C4-2B (cell line): Measurements from ENCODE around the gene ZDHHC14.
"Not testable (repeated sequence)": the region's sequence is repeated elsewhere in the genome, so short reads cannot be mapped to it uniquely, and the experiment has no call there.

Experiments used
- H3K27ac ChIP-seq: fragments of 450-650 bp; 2 replicates; pipeline ENCODE4 v1.5.1; 2017
- CTCF ChIP-seq: fragments of 450-650 bp; conservative IDR thresholded peaks from 2 replicates; pipeline ENCODE4 v1.5.1; 2017; ENCODE audit warnings: mild to moderate bottlenecking
- ZFX ChIP-seq: fragments of 450-650 bp; IDR thresholded peaks from 2 replicates; pipeline ENCODE4 v1.6.1; 2017

The ZDHHC14 gene

GRCh38 chr6:157381631-157382621 is 936 bp downstream of the ZDHHC14 start:
- TF ChIP-seq ZFX (no peak), CTCF (peak; percentile 30)

DNA sequence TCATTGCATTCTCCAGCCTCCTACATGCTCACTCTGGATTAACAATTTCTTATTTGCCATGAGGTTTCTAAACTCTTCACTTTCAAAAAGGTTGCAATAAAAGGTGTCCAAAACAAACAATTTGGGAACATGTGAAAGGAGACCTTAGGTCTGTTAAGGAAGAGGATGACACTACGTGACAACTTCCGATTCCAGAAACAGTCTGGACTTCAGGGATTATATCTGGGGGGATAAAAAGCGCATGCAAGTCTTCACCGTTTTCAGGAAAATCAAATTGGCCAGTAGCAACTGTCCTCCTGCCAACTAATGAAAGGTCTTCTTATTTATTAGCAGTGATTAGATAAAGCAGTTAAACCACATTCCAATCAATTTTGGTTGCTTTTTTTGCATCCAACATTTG is 1.8 kb downstream of the ZDHHC14 start:
- peak overlapping the region; percentile 88; the same call in 1 of the 2 replicates for H3K27ac ChIP-seq
- TF ChIP-seq ZFX (no peak), CTCF (no peak)

More at GRCh38 chr6:157381631-157382621, 936 bp downstream of the ZDHHC14 start:
- H3K27ac ChIP-seq, result peak overlapping the region; percentile 88

DNA sequence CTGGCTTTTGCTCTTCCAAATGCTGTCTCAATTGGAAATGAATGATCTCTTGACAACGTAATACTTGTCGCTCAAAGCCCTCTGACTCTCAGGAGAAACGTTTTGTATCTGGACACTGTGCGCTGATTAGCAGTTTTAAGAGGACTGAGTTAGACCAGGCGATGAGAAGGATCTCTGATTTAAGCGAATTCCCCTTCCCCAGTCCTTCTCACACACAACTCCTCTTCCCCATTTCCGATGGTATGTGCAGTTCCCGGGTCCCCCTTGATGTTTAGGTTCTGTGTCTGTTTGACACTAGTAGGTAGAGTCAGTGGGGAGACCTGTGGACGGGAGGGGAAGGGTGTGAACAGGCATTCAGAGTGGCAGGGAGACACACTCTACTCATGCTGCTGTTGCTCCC is 2.5 kb downstream of the ZDHHC14 start:
- TF ChIP-seq ZFX (no peak), CTCF (no peak)
- H3K27ac ChIP-seq, result no peak overlapping the region

GRCh38 chr6:157384962-157385361 is 4.0 kb downstream of the ZDHHC14 start:
- H3K27ac ChIP-seq, result not testable (repeated sequence)

- TF ChIP-seq CTCF, result no peak
- TF ChIP-seq ZFX, result no peak
- H3K27ac ChIP-seq, result no peak overlapping the region
These were observed 4.5 kb downstream of the ZDHHC14 start for GRCh38 chr6:157385482-157385881.

GRCh38 chr6:157386023-157386422 is 5.0 kb downstream of the ZDHHC14 start:
- no peak for TF ChIP-seq ZFX
- TF ChIP-seq CTCF, result no peak
- H3K27ac ChIP-seq, result no peak overlapping the region

GRCh38 chr6:157386454-157386853 is 5.5 kb downstream of the ZDHHC14 start:
- TF ChIP-seq CTCF, result no peak
- TF ChIP-seq ZFX, result no peak

More at GRCh38 chr6:157386454-157386853, 5.5 kb downstream of the ZDHHC14 start:
- no peak overlapping the region for H3K27ac ChIP-seq
